Prostate gland (tissue), 2 donors: ENCODE results near the gene ADCY7. TPM values are rescaled to one million over a fixed set of nuclear protein-coding genes. Genes with fewer than 3 reads are reported as not detected.

ENCODE experiments used
- DNase-seq: peaks from one replicate; pipeline ENCODE4 v3.0.0-alpha.2; 2019; ENCODE audit warnings: low spot score
- H3K27ac ChIP-seq, 2 donors: fragments of 200-600 bp; sonication (generic); 2 replicates each; pipeline ENCODE4 v1.5.1; 2017 to 2019
- H3K27me3 ChIP-seq: fragments of 200-600 bp; sonication (generic); replicated peaks from 2 replicates; pipeline ENCODE4 v1.5.1; 2019; ENCODE audit not compliant: insufficient read depth
- H3K36me3 ChIP-seq, 2 donors: fragments of 200-600 bp; sonication (generic); 1 replicate in 1 of 2; 2 replicates in 1 of 2; pipeline versions ENCODE4 v1.5.1 to v1.8.1; 2017 to 2019
- H3K4me1 ChIP-seq: fragments of 200-600 bp; sonication (generic); replicated peaks from 2 replicates; pipeline ENCODE4 v1.5.1; 2019
- H3K4me3 ChIP-seq, 2 donors: fragments of 200-600 bp; sonication (generic); 2 replicates each; pipeline ENCODE4 v1.5.1; 2017 to 2019
- H3K9me3 ChIP-seq: fragments of 200-600 bp; sonication (generic); 2 replicates; pipeline ENCODE4 v1.5.1; 2017
- CTCF ChIP-seq, 4 experiments: fragments of 200-600 bp in 2 of 4; fragments of 450-650 bp in 2 of 4; sonication (generic) in 2 of 4; IDR thresholded peaks; 1 replicate in 3 of 4; 2 replicates in 1 of 4; pipeline ENCODE4 v1.5.1; 2016 to 2019; ENCODE audit warnings: antibody characterized with exemption in 4 of 4, mild to moderate bottlenecking in 2 of 4, moderate library complexity in 2 of 4
- POLR2A ChIP-seq: fragments of 450-650 bp; IDR thresholded peaks from one replicate; pipeline ENCODE4 v1.6.1; 2016; ENCODE audit warnings: antibody characterized with exemption, mild to moderate bottlenecking
- POLR2AphosphoS5 ChIP-seq: sonication (generic); formaldehyde crosslinking; IDR thresholded peaks from one replicate; pipeline ENCODE4 v1.6.1; 2017; ENCODE audit warnings: antibody characterized with exemption
- WGBS: methylation state at CpG from one replicate; pipeline ENCODE4 v1.1.5; 2018; 5-methylcytosine and 5-hydroxymethylcytosine counted together
- intact Hi-C: fragments of 100-400 bp; cut with DNase I; formaldehyde crosslinking; loops from one replicate; pipeline ENCODE4 v1.14.2; 2022
- total RNA-seq, 2 donors: library from RNA; depleted of rRNA; stranded (reverse); fragments of >200 nt; gene quantifications; one replicate each; pipeline ENCODE4 v1.1.0, GENCODE V29; 2016

Gene ADCY7
- total RNA-seq, 2 donors from 2014 or later = 2.0 to 10.9 TPM

- H3K4me3 ChIP-seq = no peak overlapping the region
- H3K27ac ChIP-seq = no peak overlapping the region
- H3K4me1 ChIP-seq = no peaks in the 10 kb centered on the region
- H3K9me3 ChIP-seq = no peaks in the 10 kb centered on the region
- TF ChIP-seq CTCF (IDR thresholded peaks at IDR 0.05) (no peak), POLR2A (no peak), POLR2AphosphoS5 (no peak)
- H3K36me3 ChIP-seq = no peaks in the 10 kb centered on the region
- DNase-seq = no peak
- no peaks in the 10 kb centered on the region for H3K27me3 ChIP-seq
- 62% methylated on average over 3 of the region's 3 CpGs for WGBS
- intact Hi-C loops = no loop called here
These were observed 1.3 kb downstream of the ADCY7 start for GRCh38 chr16:50267651-50268050.

- Histone ChIP-seq H3K27ac (no peak overlapping the region), H3K36me3 (no peaks in the 10 kb centered on the region), H3K4me1 (no peaks in the 10 kb centered on the region), H3K9me3 (no peaks in the 10 kb centered on the region), H3K27me3 (no peaks in the 10 kb centered on the region), H3K4me3 (no peak overlapping the region)
- intact Hi-C loops = no loop called here
- no peak for TF ChIP-seq POLR2AphosphoS5
- TF ChIP-seq POLR2A = no peak
- no peak for TF ChIP-seq CTCF (IDR thresholded peaks at IDR 0.05)
- no peak for DNase-seq
- WGBS = 93% methylated on average over 5 of the region's 5 CpGs
These were observed 2.0 kb downstream of the ADCY7 start for GRCh38 chr16:50268352-50268751.

GRCh38 chr16:50269061-50269705, 2.8 kb downstream of the ADCY7 start:
- 94% methylated on average over 13 of the region's 13 CpGs for WGBS
- no peaks in the 10 kb centered on the region for H3K4me1 ChIP-seq

GRCh38 chr16:50269769-50270509, 3.6 kb downstream of the ADCY7 start:
- Histone ChIP-seq H3K27me3 (no peaks in the 10 kb centered on the region), H3K4me3 (no peak overlapping the region), H3K27ac (no peak overlapping the region), H3K9me3 (no peaks in the 10 kb centered on the region), H3K36me3 (no peaks in the 10 kb centered on the region), H3K4me1 (no peaks in the 10 kb centered on the region)
- TF ChIP-seq POLR2A (no peak), POLR2AphosphoS5 (no peak), CTCF (IDR thresholded peaks at IDR 0.05) (no peak)
- no peak for DNase-seq
- WGBS = 91% methylated on average over 12 of the region's 12 CpGs
- intact Hi-C loops = no loop called here

More at GRCh38 chr16:50269061-50269705, 2.8 kb downstream of the ADCY7 start:
- H3K4me3 ChIP-seq = no peak overlapping the region
- no peak for TF ChIP-seq POLR2AphosphoS5
- TF ChIP-seq CTCF (IDR thresholded peaks at IDR 0.05) = no peak
- H3K36me3 ChIP-seq = no peaks in the 10 kb centered on the region
- no peak overlapping the region for H3K27ac ChIP-seq
- intact Hi-C loops = no loop called here
- no peak for DNase-seq
- no peaks in the 10 kb centered on the region for H3K27me3 ChIP-seq
- H3K9me3 ChIP-seq = no peaks in the 10 kb centered on the region
